Ishikawa (cell line): ENCODE data around the gene TMEM132D.

Source experiments
- FOXM1 ChIP-seq: IDR thresholded peaks from 2 replicates; pipeline ENCODE4 v1.6.1; 2012; ENCODE audit warnings: low read depth, borderline replicate concordance
- RAD21 ChIP-seq: IDR thresholded peaks from 2 replicates; pipeline ENCODE4 v1.6.1; 2012; ENCODE audit warnings: low read depth
- TAF1 ChIP-seq: IDR thresholded peaks from 2 replicates; pipeline ENCODE4 v1.6.1; 2012; ENCODE audit warnings: low read depth, mild to moderate bottlenecking
- TEAD4 ChIP-seq: IDR thresholded peaks from 2 replicates; pipeline ENCODE4 v1.6.1; 2012
- TF ChIP-seq, protein P1 (sequence below): IDR thresholded peaks from 2 replicates; pipeline ENCODE4 v1.6.1; 2012
- TF ChIP-seq, protein P2 (sequence below): IDR thresholded peaks from 2 replicates; pipeline ENCODE4 v1.6.1; 2012

DNA sequence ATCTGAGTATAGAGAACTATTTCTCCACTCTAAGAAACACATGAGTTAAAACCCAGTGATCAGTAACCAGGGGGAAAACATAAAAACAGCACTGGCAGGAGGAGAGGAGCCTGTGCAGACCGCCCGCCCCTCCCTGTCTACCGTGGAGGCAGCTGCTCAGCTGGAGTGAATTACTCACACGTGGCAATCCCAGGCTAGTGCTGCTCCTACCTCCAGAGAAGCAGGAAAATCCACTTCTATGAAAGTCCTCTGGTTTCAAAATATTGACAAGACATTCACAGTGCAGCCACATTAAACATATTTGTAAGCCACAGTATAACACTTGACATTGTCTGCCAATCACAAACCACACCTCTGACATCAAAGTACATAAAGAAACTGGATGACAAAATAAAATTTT lies 16.7 kb downstream of the TMEM132D start:
- TF ChIP-seq, protein P1, sequence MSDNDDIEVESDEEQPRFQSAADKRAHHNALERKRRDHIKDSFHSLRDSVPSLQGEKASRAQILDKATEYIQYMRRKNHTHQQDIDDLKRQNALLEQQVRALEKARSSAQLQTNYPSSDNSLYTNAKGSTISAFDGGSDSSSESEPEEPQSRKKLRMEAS = no peak
- TF ChIP-seq FOXM1 = no peak
- no peak for TF ChIP-seq RAD21
- TF ChIP-seq TEAD4 = no peak
- TF ChIP-seq TAF1 = no peak
- TF ChIP-seq, protein P2, sequence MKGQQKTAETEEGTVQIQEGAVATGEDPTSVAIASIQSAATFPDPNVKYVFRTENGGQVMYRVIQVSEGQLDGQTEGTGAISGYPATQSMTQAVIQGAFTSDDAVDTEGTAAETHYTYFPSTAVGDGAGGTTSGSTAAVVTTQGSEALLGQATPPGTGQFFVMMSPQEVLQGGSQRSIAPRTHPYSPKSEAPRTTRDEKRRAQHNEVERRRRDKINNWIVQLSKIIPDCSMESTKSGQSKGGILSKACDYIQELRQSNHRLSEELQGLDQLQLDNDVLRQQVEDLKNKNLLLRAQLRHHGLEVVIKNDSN = no peak
